Measurements from ENCODE around the gene MTRFR.

- TF ChIP-seq ZC3H10 (CRISPR knock-in tag; IDR thresholded peaks at IDR 0.05) (no peak), SNAI2 (CRISPR knock-in tag; IDR thresholded peaks at IDR 0.05) (no peak), PPARA (CRISPR knock-in tag; IDR thresholded peaks at IDR 0.05; ENCODE audit: borderline replicate concordance) (no peak), PATZ1 (CRISPR knock-in tag; IDR thresholded peaks at IDR 0.05; ENCODE audit: borderline replicate concordance) (no peak), RARB (CRISPR knock-in tag; IDR thresholded peaks at IDR 0.05) (no peak), ZNF70 (CRISPR knock-in tag; IDR thresholded peaks at IDR 0.05) (no peak), TSHZ2 (CRISPR knock-in tag; IDR thresholded peaks at IDR 0.05) (no peak), ZNF8 (CRISPR knock-in tag; IDR thresholded peaks at IDR 0.05) (no peak), ZFP3 (CRISPR knock-in tag; IDR thresholded peaks at IDR 0.05) (no peak), BACH2 (CRISPR knock-in tag; IDR thresholded peaks at IDR 0.05; ENCODE audit: borderline replicate concordance) (no peak), TOX (CRISPR knock-in tag; IDR thresholded peaks at IDR 0.05; ENCODE audit: borderline replicate concordance) (no peak)
These were observed 37.9 kb downstream of the MTRFR start for GRCh38 chr12:123271001-123271668.

Data from SK-N-SH treated with all-trans-retinoic acid at 6 μM for 48 hours (cell line).